HG02763 (cell line): ENCODE data around the gene COL19A1.

ENCODE experiments used
- ATAC-seq: cut with Tn5 transposase; IDR thresholded peaks from one replicate; pipeline ENCODE4 v1.9.1; 2021; ENCODE audit warnings: mild to moderate bottlenecking, moderate library complexity; ENCODE audit not compliant: unreplicated experiment

COL19A1 gene

GRCh38 chr6:70163795-70164194 lies 297.4 kb downstream of the COL19A1 start:
- ATAC-seq: no peak

GRCh38 chr6:70164556-70164955 lies 298.2 kb downstream of the COL19A1 start:
- ATAC-seq: no peak

GRCh38 chr6:70166088-70166958 lies 300.0 kb downstream of the COL19A1 start:
- peak; percentile 86 for ATAC-seq

DNA sequence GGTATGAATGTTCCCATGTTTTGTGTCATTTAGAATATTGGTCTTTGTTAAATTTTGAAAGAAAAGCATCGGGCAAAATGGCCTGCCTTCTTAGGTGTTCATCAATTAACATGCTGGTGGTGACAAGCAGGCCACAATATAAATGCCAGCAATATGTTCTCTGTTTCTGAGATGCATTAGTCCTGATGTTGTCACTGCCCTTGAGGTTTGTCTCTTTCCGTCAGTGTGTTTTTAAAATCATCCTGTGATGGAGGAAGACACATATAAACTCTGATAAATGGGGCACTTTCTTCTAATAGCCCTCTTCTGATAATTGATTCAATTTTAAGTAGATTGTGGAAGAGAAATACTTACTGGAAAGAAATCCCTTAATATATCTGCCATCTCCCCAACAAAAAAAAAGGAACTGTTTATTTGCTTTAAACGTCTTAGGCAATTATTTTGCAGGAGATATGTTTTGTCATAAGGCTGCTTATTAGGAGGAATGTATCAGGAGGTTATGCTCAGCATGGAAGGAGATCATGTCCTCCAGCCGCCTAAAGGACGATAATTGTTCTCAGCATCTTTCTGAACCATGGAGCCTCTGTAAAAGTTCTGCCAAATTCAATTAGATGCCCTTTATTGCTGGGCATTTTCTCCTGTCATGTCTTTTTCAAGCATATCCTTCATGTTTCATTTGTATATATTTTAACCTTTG lies 302.5 kb downstream of the COL19A1 start:
- ATAC-seq: no peak

- ATAC-seq: no peak
Observed at GRCh38 chr6:70171236-70171635, 304.9 kb downstream of the COL19A1 start.

DNA sequence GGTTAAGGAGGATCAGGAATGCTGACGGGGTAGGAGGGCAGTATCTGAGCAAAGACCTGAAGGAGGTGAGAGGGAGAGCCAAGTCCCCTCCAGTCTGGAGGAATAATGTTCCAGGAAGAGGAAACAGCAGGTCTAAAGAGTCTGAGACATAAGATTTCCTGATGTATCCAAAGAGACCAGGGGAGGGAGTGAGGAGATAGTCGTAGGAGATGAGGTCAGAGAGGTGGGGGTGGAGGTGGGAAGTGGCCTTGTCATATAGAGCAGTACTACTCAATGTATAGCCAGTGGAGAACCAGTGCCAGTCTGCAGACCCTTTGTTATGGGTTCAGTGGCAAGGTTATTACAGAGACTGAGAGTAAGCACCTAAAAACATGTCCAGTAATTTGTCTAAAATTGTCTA lies 305.9 kb downstream of the COL19A1 start:
- ATAC-seq: no peak

DNA sequence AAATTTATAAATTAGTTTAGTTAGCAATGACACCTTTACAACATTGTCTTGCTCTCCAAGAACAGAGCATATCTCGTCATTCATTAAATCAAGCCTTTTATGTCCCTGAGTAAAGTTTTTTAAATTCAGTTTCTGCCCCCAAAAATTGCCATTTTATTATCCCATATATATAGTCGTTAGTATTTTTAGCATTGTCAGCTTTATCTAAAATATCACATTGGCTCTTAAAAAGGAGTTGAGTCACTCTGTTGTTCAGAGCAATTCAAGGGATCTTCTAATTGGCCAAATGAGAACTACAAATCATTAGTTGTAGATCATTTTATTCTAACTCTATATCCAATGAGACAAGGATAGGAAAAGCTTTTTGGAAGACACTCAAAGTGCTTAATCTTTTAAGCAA lies 309.4 kb downstream of the COL19A1 start:
- no peak for ATAC-seq

- no peak for ATAC-seq
Observed at GRCh38 chr6:70176842-70177550, 310.6 kb downstream of the COL19A1 start.

- no peak for ATAC-seq
Observed at GRCh38 chr6:70180183-70180900, 314.0 kb downstream of the COL19A1 start.

DNA sequence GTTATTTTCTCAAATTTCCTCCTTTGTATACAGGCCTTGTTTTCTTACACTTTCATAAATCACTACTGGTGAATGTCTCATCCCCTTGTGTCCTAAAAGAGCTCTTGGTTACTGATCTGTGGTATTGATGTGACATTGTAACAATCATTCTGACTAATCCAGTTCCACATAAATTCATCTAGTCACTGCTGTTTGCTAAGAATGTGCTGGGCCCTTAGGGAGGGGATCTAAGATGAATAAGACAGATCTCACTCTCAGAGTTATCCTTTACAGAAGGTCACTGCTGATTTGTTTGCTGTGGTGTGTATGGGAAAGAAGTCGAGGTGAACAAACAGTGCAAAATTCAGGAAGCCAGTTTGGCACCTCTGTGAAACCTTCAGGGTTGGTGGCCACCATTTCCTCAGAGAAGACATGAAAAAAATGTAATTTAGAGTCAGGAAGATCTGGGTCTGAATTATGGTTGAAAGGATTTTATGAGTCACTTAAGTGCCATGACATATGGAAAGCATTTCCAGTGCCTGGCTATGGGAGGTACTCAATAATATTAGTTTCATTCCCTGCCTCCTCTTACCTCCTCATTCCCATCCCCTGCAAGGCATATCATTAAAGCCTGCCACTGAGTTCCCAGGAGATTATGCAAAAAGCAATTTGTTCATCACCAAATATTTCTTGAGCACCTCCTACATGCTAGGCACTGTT lies 314.7 kb downstream of the COL19A1 start:
- no peak for ATAC-seq

DNA sequence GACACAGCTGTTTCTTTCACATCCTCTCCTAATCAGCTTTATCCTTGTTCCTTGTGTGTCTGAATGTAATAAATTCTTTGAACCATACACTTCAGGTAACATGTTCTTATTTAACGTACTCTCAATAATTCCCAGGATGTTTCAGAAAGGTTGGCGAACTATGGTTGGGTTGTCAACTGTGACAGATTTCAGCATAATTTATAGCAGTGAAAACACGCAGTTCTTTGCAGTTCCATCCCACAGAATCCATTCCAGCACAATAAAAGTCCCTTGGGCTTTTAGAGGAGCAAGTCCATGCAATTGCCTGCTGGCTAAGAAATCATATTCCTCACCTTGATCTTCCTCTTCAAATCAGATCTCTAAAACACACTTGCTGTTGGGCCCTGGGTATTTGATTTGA lies 317.2 kb downstream of the COL19A1 start:
- ATAC-seq: no peak

GRCh38 chr6:70184723-70185122 lies 318.4 kb downstream of the COL19A1 start:
- no peak for ATAC-seq

GRCh38 chr6:70186461-70186860 lies 320.1 kb downstream of the COL19A1 start:
- ATAC-seq: no peak

DNA sequence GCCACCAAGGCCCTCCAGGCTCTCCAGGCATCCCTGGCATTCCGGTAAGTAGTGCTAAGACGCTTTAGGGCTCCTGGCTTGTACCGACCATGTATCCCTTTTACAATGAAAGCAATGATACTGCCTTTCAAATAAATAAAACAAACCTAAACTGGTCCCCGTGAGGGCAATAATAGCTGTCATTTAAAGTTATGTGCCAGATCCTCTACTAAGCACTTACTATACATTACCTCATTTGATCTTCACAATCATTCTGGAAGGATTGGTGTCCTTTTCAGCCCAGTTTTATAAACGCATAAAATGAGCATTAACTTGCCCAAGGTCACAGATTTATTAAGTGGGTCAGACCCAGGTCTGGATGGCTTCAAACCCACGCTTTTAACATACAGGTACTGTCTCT lies 321.8 kb downstream of the COL19A1 start:
- ATAC-seq: no peak

- ATAC-seq: no peak
Observed at GRCh38 chr6:70194421-70194820, 328.1 kb downstream of the COL19A1 start.

GRCh38 chr6:70196531-70196930 lies 330.2 kb downstream of the COL19A1 start:
- ATAC-seq: no peak

GRCh38 chr6:70198785-70199184 lies 332.4 kb downstream of the COL19A1 start:
- no peak for ATAC-seq

- no peak for ATAC-seq
Observed at GRCh38 chr6:70208235-70208790, 342.0 kb downstream of the COL19A1 start.

DNA sequence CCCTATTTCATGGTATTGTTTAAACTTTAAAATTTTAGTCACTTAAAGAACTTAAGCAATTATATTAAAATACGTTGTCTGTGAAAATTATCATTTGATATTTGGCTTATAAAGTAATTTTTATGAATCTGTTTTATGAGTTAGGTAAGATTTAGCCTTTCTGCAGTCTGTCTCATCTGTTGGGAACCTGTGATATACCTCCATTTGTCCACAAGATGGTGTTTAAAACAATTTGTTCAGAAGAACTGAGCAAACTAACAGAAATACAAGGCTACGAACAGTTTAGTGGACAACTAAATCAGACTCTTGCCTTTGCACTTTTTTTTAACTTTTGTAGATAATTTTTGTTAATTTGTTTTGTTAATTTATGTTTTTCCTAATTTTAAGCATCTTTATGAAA lies 344.1 kb downstream of the COL19A1 start:
- ATAC-seq: no peak

DNA sequence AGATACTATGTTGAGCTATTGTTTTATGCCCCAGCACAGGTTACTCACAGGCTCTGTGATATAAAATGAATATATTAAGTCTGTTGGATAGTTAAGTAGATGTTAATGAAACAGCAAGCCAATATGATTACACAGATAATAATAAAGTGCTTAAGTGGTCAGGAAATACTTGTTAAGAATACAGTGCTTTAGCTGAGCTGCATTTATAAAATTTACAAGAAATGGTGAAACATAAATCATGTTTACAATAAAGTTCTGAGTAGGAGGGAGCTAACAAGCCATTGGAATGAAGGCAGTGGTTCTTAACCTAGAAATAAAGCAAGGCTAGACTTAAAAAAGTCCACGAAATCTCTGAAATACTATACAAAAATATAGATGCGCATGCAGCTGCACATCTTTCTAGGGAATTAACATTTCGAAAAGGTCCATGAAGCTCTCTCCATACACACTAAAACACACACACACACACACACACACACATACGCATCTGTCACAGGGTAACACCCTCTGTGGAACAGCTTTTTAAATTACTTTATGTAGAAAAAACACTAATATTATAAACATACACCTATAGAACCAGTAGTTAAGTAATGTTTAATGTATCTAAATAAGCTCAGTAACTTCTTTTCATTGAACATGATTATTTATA lies 349.2 kb downstream of the COL19A1 start:
- ATAC-seq: no peak
